NCI-H524 treated with DMSO at 0.1 percent for 48 hours (cell line): ENCODE results near the gene INAFM2.

Experiments used
- DNase-seq: peaks from one replicate; lab custom pipeline; 2025; lab: John Stamatoyannopoulos, UW

INAFM2 gene

GRCh38 chr15:40287968-40288367 lies 35.5 kb upstream of the INAFM2 start:
- no peak for DNase-seq

DNA sequence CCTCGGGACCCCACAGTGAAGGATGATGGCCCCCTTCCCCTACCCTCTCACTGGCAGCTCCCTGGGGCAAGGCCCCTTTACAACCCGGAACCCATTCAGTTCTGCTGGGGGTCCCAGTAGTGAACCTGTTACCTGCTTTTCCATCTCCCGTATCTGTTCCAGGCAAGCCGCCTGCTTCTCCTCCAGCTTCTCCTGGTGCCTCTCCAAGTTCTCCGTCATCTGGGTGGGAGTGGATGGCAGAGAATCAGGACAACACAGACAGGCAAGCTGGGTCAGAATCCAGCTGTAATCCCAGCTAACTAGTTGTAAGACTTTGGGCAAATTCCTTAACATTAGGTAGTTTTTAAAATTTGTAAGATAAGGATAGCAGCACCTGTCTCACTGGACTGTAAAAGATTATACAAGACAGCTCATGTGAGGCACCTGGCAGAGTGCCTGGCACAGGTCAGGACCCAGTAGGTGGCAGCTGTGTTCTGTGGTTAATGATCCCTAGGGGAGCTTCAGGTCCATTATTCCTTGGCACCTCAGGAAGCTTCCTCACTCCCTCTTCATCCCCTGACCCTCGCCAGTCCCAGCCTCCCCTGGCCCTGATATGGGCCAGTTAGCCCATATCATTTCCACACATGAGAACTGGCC lies 34.2 kb upstream of the INAFM2 start:
- no peak for DNase-seq

- DNase-seq, result no peak
These were observed 33.0 kb upstream of the INAFM2 start for GRCh38 chr15:40290545-40290917.

DNA sequence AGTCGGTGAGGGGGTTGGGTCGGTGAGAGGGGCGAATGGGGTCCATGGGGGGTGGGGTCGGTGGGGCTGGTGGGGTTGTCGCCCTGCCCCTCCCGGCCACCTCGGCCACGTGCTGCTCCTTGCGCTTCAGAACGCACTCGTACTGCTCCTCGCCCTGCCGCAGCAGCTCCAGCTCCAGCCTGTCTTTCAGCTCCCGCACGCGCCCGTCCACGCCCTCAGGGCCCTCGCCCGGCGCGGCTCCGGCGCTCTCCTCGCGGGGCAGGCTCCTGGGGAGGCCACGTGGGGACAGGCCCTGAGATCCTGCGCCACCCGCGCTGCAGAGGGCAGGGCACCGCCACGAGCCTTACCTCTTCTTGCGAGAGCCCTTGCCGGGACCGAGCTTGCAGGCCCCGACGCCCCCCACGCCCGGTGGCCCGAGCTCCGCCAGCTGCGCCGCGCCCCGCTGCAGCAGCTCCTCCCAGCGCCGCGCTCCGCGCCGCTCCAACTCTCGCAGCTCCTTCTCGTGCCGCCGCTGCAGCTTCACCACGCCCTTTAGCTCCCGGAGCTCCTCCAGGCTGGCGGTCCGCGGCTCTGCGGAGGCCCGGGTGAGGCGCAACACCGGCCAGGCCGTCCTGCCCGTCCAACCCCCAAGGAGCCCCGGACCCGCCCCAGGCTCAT lies 32.4 kb upstream of the INAFM2 start:
- no peak for DNase-seq

GRCh38 chr15:40292246-40292645 lies 31.2 kb upstream of the INAFM2 start:
- no peak for DNase-seq

- DNase-seq, result no peak
These were observed 30.5 kb upstream of the INAFM2 start for GRCh38 chr15:40293006-40293405.

- no peak for DNase-seq
These were observed 29.3 kb upstream of the INAFM2 start for GRCh38 chr15:40293905-40294895.

DNA sequence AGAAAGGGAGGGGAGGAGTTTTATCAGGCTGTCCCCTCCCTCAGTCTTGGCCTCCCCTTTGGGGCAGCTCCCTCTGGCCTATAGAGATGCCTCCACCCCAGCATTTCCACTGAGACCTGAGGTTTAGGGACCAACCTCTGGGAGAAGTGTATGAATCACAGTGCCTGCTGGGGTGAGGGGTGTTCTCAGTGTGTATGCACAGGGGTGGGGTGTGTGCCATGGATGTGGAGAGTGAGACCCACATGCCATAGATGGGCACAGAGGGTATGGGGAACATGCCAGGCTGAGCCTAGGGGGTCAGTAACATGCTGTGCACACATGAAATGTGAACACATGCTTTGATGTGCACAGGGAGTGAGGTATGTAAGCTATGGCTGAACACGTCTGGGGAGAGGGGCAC lies 28.2 kb upstream of the INAFM2 start:
- DNase-seq, result no peak

DNA sequence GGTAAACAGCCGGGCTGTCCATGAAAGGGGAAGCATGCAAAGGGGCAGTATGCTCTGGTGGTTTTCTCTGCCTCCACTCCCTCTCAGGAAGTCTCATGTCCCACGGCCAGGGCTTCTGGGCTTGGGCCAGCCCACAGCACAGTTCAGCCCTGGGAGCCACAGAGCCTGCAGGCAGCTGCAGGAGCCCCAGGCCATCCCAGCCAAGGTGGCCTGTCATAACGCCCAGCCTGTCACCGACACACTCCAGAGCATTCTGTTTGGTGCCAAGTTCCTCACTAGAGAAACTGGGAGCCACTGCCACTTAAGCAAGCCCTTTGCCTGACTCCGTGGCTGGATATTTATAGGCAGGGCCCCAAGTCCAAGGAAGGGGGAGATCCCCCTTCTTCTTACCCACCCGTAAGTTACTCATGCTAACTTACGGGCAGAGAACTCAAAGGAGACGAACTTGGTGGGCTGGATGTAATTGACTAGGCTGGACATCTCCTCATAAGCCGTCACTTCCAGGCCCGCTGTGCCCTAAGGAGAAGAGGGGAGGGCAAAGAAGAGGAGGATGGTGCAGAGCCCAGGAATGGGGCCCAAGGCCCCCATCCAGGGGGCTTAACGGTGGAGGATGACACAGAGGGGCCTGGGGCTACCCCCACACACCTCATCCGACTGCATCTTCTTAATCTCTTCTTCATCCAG lies 27.5 kb upstream of the INAFM2 start:
- no peak for DNase-seq

DNA sequence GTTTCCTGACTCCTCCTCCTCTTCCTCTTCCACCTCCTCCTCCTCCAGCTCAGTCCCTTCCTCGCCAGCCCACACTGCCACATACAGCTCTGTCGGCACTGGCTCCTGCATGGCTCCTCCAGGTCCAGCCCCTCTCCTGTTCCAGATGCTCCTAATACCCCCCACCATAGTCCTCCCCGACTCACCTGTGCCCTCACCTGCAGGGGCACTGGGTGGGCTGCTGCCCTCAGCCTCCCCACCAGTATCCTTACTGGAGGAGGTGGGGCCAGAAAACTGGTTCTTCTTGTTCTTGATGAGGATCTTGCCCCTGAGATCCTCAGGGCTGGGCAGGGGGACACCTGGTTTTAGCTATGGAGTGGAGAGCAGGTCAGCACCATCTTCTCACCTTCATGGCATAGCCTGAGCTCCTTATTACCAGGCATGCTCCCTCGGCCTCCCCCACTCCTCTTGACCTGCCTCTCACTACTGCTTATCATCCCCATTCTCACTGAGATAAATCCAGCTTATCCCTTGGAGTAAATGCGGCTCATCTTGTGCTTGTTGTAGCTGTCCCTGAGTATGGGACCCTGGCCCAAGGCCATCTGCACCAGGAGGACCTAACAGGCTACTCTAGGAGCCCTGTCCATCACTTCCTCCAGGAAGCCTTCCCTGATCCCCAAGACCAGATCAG lies 26.8 kb upstream of the INAFM2 start:
- no peak for DNase-seq

DNA sequence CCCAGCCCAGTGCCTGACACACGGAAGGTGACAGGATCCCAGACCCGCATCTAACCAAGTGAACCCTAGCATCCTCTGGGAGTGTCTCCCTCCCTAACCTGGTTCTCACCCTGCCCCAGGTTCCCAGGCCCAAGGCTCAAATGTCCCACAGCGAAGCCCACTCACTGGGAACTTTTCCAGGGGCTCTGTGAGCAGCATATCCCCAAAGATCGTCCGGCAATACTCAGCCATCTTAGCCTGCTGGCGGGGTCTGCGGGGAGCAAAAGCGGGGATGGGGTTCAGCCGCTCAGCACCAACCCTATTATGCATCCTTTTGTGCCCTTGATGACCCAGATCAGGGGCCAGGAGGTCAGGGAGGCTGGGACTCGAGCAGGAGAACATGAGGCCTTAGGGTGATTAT lies 26.1 kb upstream of the INAFM2 start:
- DNase-seq, result no peak

- no peak for DNase-seq
These were observed 25.1 kb upstream of the INAFM2 start for GRCh38 chr15:40298216-40298935.

- no peak for DNase-seq
These were observed 23.1 kb upstream of the INAFM2 start for GRCh38 chr15:40300367-40300766.

- no peak for DNase-seq
These were observed 22.7 kb upstream of the INAFM2 start for GRCh38 chr15:40300771-40301170.

- DNase-seq, result no peak
These were observed 21.9 kb upstream of the INAFM2 start for GRCh38 chr15:40301467-40302179.

DNA sequence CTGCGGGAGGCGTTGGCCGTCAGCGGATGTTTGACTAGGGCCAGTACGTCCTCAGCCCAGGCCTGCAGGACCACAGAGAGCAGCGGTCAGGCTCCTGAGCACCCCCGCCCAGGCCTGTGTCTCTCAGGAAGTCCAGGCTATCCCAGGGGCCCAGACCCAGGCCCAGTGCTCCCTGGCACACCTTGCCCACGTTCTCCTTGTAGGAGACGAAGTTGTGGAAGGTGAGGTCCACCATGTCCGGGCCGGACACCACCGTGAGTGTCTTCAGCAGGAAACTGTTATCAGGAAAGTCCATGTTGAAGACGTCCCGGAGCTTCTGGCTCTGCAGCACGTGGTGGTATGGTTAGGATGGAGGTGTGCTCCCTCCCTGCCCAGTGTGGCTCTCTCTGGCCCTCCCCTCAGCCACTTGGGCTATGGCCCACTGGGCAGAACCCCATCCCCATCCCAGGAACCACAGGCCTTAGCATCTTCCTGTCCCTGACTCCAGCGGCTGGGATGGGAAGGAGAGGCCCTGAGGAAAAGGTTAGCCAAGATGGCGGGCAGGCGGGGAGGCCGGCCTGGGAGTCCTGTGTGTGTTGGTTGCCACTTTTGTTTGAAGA lies 21.1 kb upstream of the INAFM2 start:
- no peak for DNase-seq

- DNase-seq, result no peak
These were observed 20.5 kb upstream of the INAFM2 start for GRCh38 chr15:40302981-40303380.

GRCh38 chr15:40303576-40303975 lies 19.9 kb upstream of the INAFM2 start:
- no peak for DNase-seq

GRCh38 chr15:40305281-40305680 lies 18.2 kb upstream of the INAFM2 start:
- DNase-seq, result no peak

DNA sequence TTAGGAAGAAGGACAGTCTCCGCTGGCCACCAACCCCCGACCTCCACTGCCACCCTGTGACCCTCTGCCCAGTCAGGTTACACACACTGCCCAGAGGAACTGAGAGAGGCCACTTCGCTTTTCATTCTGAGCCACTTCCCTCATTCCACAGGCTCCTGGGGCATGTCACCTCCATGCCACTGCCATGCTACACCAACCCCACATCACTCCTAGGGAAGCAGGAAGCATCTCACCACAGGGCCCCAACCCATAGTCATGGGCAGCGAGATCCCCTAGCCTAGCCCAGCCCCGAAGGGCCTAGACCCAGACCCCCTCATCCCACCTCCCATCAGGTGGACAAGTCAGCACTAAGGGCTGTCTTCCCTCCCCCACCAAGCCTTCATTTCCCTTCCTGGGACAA lies 17.1 kb upstream of the INAFM2 start:
- no peak for DNase-seq
